ENCODE data around the gene HADHB.
"Not testable (repeated sequence)": the region's sequence is repeated elsewhere in the genome, so short reads cannot be mapped to it uniquely, and the experiment has no call there.

The HADHB gene

GRCh38 chr2:26316845-26317244 lies 72.1 kb downstream of the HADHB start:
- ATAC-seq (ENCODE audit: low read depth): no peak
- no peak overlapping the region for H3K4me3 Mint-ChIP-seq
- no peak overlapping the region for H3K27ac Mint-ChIP-seq
- no peaks in the 10 kb centered on the region for H3K27me3 Mint-ChIP-seq
- peaks cover 2% of the 10 kb centered on the region for H3K4me1 Mint-ChIP-seq
- no peaks in the 10 kb centered on the region for H3K9me3 Mint-ChIP-seq
- H3K36me3 Mint-ChIP-seq: no peaks in the 10 kb centered on the region
- no peak for DNase-seq (ENCODE audit: low spot score in 2 of 2)

DNA sequence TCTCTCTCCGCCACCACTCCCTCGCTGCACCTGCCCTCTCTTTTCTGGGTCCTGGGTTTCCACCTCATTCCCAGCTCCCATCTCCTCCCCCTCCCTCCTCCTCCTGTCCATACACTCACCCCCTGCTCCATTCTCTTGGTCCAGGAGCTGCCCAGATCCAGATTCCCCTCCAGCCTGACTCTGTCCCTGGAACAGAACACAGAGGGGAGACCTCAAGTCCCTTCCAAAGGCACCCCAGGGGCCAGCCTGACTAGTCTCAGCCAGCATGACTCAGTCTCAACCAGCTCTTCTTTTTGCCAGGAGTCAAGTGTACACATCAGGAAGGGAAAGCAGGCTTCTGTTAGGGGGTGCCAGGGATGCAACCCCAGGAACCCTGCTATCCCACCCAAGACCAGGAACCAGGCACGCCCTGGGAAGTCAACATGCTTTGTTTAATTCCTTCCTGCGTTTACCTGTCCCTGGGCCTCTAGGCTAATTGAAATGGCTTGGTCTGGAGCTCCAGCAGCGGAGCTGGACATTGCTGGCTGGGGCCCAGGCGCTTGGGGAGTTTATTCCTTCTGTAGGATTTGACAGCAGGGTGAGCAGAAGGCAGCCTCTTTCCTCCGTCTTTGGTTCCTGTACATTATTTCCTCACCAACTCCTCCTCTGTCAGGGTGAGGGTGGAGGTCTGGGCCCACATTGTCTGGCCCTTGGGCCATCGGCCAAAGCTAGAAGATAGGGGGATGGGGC lies 72.8 kb downstream of the HADHB start:
- Mint-ChIP-seq H3K27ac (no peak overlapping the region), H3K27me3 (no peaks in the 10 kb centered on the region), H3K36me3 (no peaks in the 10 kb centered on the region), H3K4me3 (no peak overlapping the region), H3K4me1 (peaks cover 2% of the 10 kb centered on the region), H3K9me3 (no peaks in the 10 kb centered on the region)
- DNase-seq (ENCODE audit: low spot score in 2 of 2): no peak
- no peak for ATAC-seq (ENCODE audit: low read depth)

- Mint-ChIP-seq H3K27me3 (no peaks in the 10 kb centered on the region), H3K4me1 (peaks cover 2% of the 10 kb centered on the region), H3K4me3 (no peak overlapping the region), H3K27ac (no peak overlapping the region), H3K36me3 (no peaks in the 10 kb centered on the region), H3K9me3 (no peaks in the 10 kb centered on the region)
- ATAC-seq (ENCODE audit: low read depth): no peak
- no peak for DNase-seq (ENCODE audit: low spot score in 2 of 2)
These were observed 74.2 kb downstream of the HADHB start for GRCh38 chr2:26318950-26319349.

GRCh38 chr2:26324479-26324878 lies 79.7 kb downstream of the HADHB start:
- not testable (repeated sequence) for H3K9me3 Mint-ChIP-seq; H3K4me1 Mint-ChIP-seq; H3K27me3 Mint-ChIP-seq; ATAC-seq (ENCODE audit: low read depth); H3K27ac Mint-ChIP-seq; H3K36me3 Mint-ChIP-seq; H3K4me3 Mint-ChIP-seq; DNase-seq (ENCODE audit: low spot score in 2 of 2)

GRCh38 chr2:26324903-26325302 lies 80.2 kb downstream of the HADHB start:
- H3K36me3 Mint-ChIP-seq: no peaks in the 10 kb centered on the region
- H3K4me1 Mint-ChIP-seq: no peaks in the 10 kb centered on the region
- no peak overlapping the region for H3K4me3 Mint-ChIP-seq
- DNase-seq (ENCODE audit: low spot score in 2 of 2) (no peak), ATAC-seq (ENCODE audit: low read depth) (no peak)
- no peak overlapping the region for H3K27ac Mint-ChIP-seq
- H3K9me3 Mint-ChIP-seq: no peaks in the 10 kb centered on the region
- H3K27me3 Mint-ChIP-seq: no peaks in the 10 kb centered on the region

DNA sequence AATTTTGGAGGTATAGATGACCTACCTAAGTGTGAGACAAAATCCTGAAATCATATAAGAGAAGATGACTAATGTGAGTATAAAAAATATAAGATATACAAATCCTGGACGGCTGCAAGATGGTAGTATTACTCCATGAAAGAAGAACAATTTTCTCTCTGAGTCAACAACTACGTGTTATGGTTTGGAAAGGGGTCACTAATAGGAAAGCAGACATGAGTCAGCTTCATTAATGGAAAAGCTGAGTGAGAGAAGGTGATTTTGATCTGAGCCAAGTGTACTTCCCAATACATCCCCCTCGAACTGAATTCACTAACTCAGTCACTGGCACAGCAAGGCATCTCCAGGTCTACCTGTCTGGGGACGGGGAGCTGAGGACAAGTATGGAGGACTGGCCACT lies 81.1 kb downstream of the HADHB start:
- ATAC-seq (ENCODE audit: low read depth): no peak
- H3K9me3 Mint-ChIP-seq: no peaks in the 10 kb centered on the region
- no peak overlapping the region for H3K27ac Mint-ChIP-seq
- no peaks in the 10 kb centered on the region for H3K36me3 Mint-ChIP-seq
- no peaks in the 10 kb centered on the region for H3K4me1 Mint-ChIP-seq
- H3K27me3 Mint-ChIP-seq: no peaks in the 10 kb centered on the region
- DNase-seq (ENCODE audit: low spot score in 2 of 2): no peak
- H3K4me3 Mint-ChIP-seq: no peak overlapping the region

DNA sequence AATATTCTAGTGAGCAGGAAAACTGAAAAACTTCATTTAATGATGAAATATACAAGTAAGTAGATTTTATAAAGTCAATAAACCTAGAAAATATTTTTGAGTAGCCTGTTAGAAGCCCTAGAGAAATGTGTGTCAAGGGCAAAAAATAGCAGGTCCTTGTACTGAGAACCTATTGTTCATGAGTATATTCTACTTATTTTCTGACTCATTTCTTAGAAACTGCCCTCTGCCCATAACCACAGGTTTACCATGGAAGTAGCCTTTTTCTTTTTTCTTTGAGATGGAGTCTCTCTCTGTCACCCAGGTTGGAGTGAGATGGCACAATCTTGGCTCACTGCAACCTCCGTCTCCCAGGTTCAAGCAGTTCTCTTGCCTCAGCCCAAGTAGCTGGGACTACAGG lies 81.8 kb downstream of the HADHB start:
- H3K4me1 Mint-ChIP-seq: no peaks in the 10 kb centered on the region
- DNase-seq (ENCODE audit: low spot score in 2 of 2) (no peak), ATAC-seq (ENCODE audit: low read depth) (no peak)
- no peaks in the 10 kb centered on the region for H3K27me3 Mint-ChIP-seq
- no peaks in the 10 kb centered on the region for H3K36me3 Mint-ChIP-seq
- H3K27ac Mint-ChIP-seq: no peak overlapping the region
- no peaks in the 10 kb centered on the region for H3K9me3 Mint-ChIP-seq
- no peak overlapping the region for H3K4me3 Mint-ChIP-seq

DNA sequence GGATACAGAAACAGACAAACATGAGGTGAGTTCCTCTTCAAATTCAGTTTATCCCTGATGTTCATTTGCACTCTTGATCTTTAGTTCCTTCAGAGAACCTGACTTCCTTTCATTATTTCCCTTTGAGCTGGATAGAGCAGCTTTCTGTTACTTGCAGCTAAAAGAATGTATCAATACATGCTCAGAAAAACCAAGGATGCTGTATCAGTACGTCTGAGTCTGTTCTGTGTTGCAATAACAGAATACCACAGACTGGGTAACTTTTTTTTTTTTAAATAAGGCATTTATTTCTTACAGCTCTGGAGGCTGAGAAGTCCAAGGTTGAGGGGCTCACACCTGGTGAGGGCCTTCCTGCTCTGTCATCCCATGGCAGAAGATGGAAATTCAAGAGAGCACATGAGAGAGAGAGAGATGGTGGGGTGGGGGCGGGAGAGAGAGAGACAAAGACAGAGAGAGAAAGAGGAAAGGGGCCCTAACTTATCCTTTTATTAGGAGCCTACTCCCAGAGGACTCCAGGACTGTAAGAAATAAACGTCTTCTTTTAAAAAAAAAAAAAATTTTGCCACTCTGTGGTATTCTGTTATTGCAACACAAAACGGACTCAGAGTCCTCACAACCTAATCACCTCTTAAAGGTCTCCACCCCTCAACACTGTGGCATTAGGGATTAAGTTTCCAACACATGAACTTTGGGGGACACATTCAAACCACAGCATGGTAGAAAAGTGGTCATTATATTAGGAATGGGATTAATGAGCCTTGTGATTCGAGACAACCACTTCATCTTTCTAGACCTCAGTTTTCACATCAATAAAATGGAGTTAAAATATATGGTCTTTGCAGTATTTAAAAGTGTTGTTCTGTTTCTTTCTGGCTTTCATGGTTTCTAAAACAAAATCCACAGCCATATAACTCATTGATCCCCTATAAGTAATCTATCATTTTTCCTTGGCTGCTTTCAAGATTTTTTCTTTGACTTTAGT lies 82.8 kb downstream of the HADHB start:
- Mint-ChIP-seq H3K36me3 (no peaks in the 10 kb centered on the region), H3K9me3 (no peaks in the 10 kb centered on the region), H3K4me1 (no peaks in the 10 kb centered on the region), H3K27me3 (no peaks in the 10 kb centered on the region), H3K27ac (no peak overlapping the region), H3K4me3 (no peak overlapping the region)
- no peak for DNase-seq (ENCODE audit: low spot score in 2 of 2)
- ATAC-seq (ENCODE audit: low read depth): no peak

GRCh38 chr2:26329083-26329482 lies 84.3 kb downstream of the HADHB start:
- not testable (repeated sequence) for H3K27ac Mint-ChIP-seq; ATAC-seq (ENCODE audit: low read depth); H3K4me1 Mint-ChIP-seq; DNase-seq (ENCODE audit: low spot score in 2 of 2); H3K36me3 Mint-ChIP-seq; H3K27me3 Mint-ChIP-seq; H3K9me3 Mint-ChIP-seq; H3K4me3 Mint-ChIP-seq

DNA sequence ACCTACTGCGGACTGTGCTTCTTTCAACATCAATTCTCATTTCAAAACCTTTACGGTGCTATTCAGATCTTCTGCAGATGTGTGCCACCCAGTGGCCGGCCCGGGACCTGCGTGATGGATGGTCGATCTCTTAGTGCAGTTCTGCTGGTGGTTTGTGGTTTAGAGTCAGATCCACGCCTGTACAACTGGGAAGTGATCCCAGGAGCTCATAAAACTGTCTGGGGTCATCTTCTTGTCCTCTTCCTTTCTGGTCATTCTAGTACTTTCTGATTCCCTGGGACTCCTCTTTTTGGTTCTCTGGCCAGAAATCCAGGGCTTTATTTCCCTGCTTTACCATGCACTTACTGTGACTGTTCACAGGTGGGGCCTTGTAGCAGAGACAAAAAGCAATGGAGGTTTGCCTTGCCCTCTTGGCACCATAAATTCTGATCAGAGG lies 85.4 kb downstream of the HADHB start:
- Mint-ChIP-seq H3K4me1 (no peaks in the 10 kb centered on the region), H3K9me3 (no peaks in the 10 kb centered on the region), H3K4me3 (no peak overlapping the region), H3K27me3 (no peaks in the 10 kb centered on the region), H3K27ac (no peak overlapping the region), H3K36me3 (no peaks in the 10 kb centered on the region)
- peak; percentile 65 to 70 for DNase-seq (ENCODE audit: low spot score in 2 of 2)
- peak; percentile 99 for ATAC-seq (ENCODE audit: low read depth)

DNA sequence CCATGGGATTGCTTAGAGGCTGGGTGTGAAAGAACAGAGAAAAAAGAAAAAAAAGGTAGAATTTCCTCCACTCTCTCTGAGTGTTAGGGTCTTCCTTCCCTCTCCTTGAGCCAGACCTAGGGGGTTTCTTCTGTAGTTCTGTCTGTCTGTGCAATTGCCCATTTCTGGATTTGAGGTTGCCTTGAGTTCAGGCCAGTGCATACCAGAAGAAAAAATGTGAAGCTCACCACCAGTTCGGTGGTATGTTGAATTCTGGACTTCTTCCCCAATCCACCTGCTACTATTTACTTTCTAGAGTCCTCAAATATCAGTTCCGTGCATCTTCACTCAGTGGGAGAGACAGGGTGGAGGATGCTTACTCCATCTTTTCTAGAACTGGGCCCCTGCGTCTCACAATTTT lies 85.9 kb downstream of the HADHB start:
- ATAC-seq (ENCODE audit: low read depth) (no peak), DNase-seq (ENCODE audit: low spot score in 2 of 2) (no peak)
- no peaks in the 10 kb centered on the region for H3K4me1 Mint-ChIP-seq
- H3K27me3 Mint-ChIP-seq: no peaks in the 10 kb centered on the region
- H3K4me3 Mint-ChIP-seq: no peak overlapping the region
- H3K9me3 Mint-ChIP-seq: no peaks in the 10 kb centered on the region
- H3K27ac Mint-ChIP-seq: no peak overlapping the region
- no peaks in the 10 kb centered on the region for H3K36me3 Mint-ChIP-seq

DNA sequence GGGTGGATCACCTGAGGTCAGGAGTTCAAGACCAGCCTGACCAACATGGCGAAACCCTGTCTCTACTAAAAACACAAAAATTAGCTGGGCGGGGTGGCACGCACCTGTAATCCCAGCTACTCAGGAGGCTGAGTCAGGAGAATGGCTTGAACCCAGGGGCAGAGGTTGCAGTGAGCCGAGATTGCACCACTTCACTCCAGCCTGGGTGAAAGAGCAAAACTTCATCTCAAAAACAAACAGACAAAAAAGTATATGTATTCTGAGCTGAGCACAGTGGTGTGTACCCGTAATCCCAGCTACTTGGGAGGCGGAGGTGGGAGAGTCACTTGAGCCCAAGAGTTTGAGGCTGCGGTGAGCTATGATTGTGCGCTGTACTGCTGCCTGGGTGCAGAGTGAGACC lies 86.6 kb downstream of the HADHB start:
- not testable (repeated sequence) for H3K27me3 Mint-ChIP-seq; H3K9me3 Mint-ChIP-seq; H3K4me3 Mint-ChIP-seq; ATAC-seq (ENCODE audit: low read depth); DNase-seq (ENCODE audit: low spot score in 2 of 2); H3K4me1 Mint-ChIP-seq; H3K27ac Mint-ChIP-seq; H3K36me3 Mint-ChIP-seq

DNA sequence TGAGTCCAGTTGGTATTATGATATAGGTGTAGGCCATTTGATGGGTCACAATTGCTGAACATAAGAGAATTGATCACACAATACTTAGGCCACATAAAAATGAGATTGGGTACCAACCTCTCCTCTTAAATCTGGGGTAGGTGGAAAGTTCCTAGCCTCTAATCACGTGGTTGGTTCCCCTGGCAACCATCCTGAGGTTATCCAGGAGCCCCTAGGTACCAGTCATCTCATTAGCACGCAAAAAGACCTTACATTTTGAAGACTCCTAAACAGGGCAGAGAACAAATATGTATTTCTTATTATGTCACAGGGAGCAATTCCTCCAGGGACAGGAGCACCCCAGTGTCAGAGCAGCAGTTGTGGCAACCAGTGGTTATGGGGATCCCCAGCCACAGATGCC lies 88.6 kb downstream of the HADHB start:
- no peaks in the 10 kb centered on the region for H3K27me3 Mint-ChIP-seq
- H3K4me3 Mint-ChIP-seq: no peak overlapping the region
- no peak for ATAC-seq (ENCODE audit: low read depth)
- no peaks in the 10 kb centered on the region for H3K9me3 Mint-ChIP-seq
- DNase-seq (ENCODE audit: low spot score in 2 of 2): no peak
- no peaks in the 10 kb centered on the region for H3K36me3 Mint-ChIP-seq
- no peaks in the 10 kb centered on the region for H3K4me1 Mint-ChIP-seq
- H3K27ac Mint-ChIP-seq: no peak overlapping the region

GRCh38 chr2:26335231-26335630 lies 90.5 kb downstream of the HADHB start:
- H3K9me3 Mint-ChIP-seq: no peaks in the 10 kb centered on the region
- H3K27ac Mint-ChIP-seq: no peak overlapping the region
- DNase-seq (ENCODE audit: low spot score in 2 of 2) (no peak), ATAC-seq (ENCODE audit: low read depth) (no peak)
- H3K4me3 Mint-ChIP-seq: no peak overlapping the region
- no peaks in the 10 kb centered on the region for H3K27me3 Mint-ChIP-seq
- H3K36me3 Mint-ChIP-seq: no peaks in the 10 kb centered on the region
- H3K4me1 Mint-ChIP-seq: no peaks in the 10 kb centered on the region
